Fibroblast of villous mesenchyme (primary cell): ENCODE measurements around the gene SPRR5. TPM values are rescaled to one million over a fixed set of nuclear protein-coding genes. Genes with fewer than 3 reads are reported as not detected.

ENCODE experiments used
- DNase-seq: peaks from one replicate; pipeline ENCODE4 v3.0.0-alpha.2; 2010; ENCODE audit warnings: low read depth
- H3K4me3 ChIP-seq: 2 replicates; pipeline ENCODE4 v1.5.1; 2011; ENCODE audit warnings: low read depth, mild to moderate bottlenecking, low read length
- small RNA-seq: library from RNA; depleted of rRNA; stranded (forward); fragments of <200 nt; gene quantifications from one replicate; pipeline ENCODE3, GENCODE V24; 2012
- total RNA-seq: library from RNA; depleted of rRNA; stranded (reverse); fragments of >200 nt; gene quantifications from 2 replicates; pipeline ENCODE4 v1.2.3, GENCODE V29; 2012
- TF ChIP-seq, protein P1 (sequence below): IDR thresholded peaks from 2 replicates; pipeline ENCODE4 v1.5.1; 2012; ENCODE audit warnings: low read depth, mild to moderate bottlenecking, low read length; ENCODE audit not compliant: insufficient read depth

SPRR5 gene
- total RNA-seq, 1 donor: not detected

- TF ChIP-seq, protein P1, sequence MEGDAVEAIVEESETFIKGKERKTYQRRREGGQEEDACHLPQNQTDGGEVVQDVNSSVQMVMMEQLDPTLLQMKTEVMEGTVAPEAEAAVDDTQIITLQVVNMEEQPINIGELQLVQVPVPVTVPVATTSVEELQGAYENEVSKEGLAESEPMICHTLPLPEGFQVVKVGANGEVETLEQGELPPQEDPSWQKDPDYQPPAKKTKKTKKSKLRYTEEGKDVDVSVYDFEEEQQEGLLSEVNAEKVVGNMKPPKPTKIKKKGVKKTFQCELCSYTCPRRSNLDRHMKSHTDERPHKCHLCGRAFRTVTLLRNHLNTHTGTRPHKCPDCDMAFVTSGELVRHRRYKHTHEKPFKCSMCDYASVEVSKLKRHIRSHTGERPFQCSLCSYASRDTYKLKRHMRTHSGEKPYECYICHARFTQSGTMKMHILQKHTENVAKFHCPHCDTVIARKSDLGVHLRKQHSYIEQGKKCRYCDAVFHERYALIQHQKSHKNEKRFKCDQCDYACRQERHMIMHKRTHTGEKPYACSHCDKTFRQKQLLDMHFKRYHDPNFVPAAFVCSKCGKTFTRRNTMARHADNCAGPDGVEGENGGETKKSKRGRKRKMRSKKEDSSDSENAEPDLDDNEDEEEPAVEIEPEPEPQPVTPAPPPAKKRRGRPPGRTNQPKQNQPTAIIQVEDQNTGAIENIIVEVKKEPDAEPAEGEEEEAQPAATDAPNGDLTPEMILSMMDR: no peak
- no peak overlapping the region for H3K4me3 ChIP-seq
- DNase-seq: no peak
Observed at GRCh38 chr1:152986578-152986977, 39.6 kb downstream of the SPRR5 start.

DNA sequence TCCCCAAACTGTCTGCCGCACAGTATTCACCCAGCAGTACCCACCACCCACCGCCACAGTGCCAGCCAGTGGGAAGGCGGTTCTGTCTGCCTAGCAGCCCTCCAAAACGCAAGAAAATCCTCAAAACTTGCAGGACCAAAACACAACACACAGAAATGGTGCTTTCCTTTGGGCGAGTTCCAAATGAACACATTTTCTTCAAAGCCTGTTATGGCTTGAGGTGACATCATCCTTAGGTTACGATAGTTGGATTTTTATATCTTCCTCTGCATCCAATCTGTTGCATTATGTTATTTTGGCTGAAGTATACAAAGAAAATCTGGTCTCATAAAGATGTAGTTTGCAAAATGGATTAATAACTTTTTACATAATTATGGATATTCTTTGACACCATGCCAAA lies 46.2 kb downstream of the SPRR5 start:
- TF ChIP-seq, protein P1: no peak
- H3K4me3 ChIP-seq: no peak overlapping the region
- DNase-seq: no peak

GRCh38 chr1:152995842-152996241 lies 48.8 kb downstream of the SPRR5 start:
- H3K4me3 ChIP-seq: no peak overlapping the region
- TF ChIP-seq, protein P1: no peak
- no peak for DNase-seq

GRCh38 chr1:152996633-152997400 lies 49.8 kb downstream of the SPRR5 start:
- no peak overlapping the region for H3K4me3 ChIP-seq
- no peak for DNase-seq
- TF ChIP-seq, protein P1: no peak

DNA sequence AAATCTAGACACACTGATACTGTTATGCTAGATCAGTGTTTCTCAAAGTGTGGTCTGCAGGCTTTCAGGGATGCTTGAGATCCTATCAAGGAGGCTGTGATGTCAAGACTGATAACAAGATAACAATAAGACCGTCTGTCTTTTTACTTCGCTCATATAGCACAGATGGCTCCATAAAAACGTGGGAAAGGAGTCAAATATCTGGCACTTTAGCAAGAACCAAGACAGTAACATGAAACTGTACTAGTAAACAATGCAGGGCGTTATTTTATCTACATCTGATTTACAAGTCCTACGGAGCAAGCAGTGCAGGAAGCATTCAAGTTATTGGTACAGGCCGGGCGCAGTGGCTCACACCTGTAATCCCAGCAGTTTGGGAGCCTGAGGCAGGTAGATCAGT lies 50.9 kb downstream of the SPRR5 start:
- TF ChIP-seq, protein P1: no peak
- DNase-seq: no peak
- H3K4me3 ChIP-seq: no peak overlapping the region

DNA sequence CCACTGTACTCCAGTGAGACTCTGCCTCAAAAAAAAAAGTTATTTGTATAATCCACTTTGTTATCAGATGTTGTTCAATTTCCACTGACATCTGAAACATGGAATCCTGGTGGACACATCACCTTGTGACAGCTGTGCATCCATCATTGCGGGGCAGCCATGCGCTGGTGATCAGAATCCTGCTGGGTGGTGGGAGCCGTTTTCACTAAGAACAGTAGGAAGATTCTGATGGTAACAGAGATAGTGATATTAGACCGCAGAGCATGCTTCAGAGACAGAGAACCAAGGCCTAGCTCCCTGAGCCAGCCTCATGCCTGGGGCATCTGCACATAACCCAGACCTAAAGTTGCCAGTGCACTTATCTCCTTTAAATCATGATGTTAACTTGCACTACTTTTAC lies 51.5 kb downstream of the SPRR5 start:
- DNase-seq: no peak
- H3K4me3 ChIP-seq: no peak overlapping the region
- TF ChIP-seq, protein P1: no peak

Small RNA genes within 50 kb of the gene (small RNA-seq; reads per million reads assigned to genes)
- gene SPRR1A: not detected

Other genes starting within 250 kb of the SPRR5 start
- gene LCE2A, start 248.9 kb upstream of the SPRR5 start, total RNA-seq: 0.43 TPM in 1 of 2 replicates, not detected in the other
- gene LCE4A, start 239.0 kb upstream of the SPRR5 start, total RNA-seq: not detected in 2 replicates
- gene KPRP, start 189.2 kb upstream of the SPRR5 start, total RNA-seq: not detected in 2 replicates
- gene LCE1F, start 172.1 kb upstream of the SPRR5 start, total RNA-seq: not detected in 2 replicates
- not detected in 2 replicates for gene LCE1E, start 160.9 kb upstream of the SPRR5 start, total RNA-seq
- gene LCE1D, start 150.5 kb upstream of the SPRR5 start, total RNA-seq: not detected in 2 replicates
- not detected in 2 replicates for gene LCE1C, start 140.6 kb upstream of the SPRR5 start, total RNA-seq
- gene LCE1B, start 135.2 kb upstream of the SPRR5 start, total RNA-seq: not detected in 2 replicates
- not detected in 2 replicates for gene LCE1A, start 119.7 kb upstream of the SPRR5 start, total RNA-seq
- not detected in 2 replicates for gene LCE6A, start 104.3 kb upstream of the SPRR5 start, total RNA-seq
- gene LCE7A, start 87.2 kb upstream of the SPRR5 start, total RNA-seq: not detected in 2 replicates
- gene SMCP, start 68.9 kb upstream of the SPRR5 start, total RNA-seq: not detected in 2 replicates
- not detected in 2 replicates for gene IVL, start 38.7 kb upstream of the SPRR5 start, total RNA-seq
- not detected in 2 replicates for gene SPRR4, start 23.4 kb downstream of the SPRR5 start, total RNA-seq
- not detected in 2 replicates for gene SPRR1A, start 36.9 kb downstream of the SPRR5 start, total RNA-seq
- not detected in 2 replicates for gene SPRR3, start 54.5 kb downstream of the SPRR5 start, total RNA-seq
- not detected in 2 replicates for gene SPRR1B, start 84.0 kb downstream of the SPRR5 start, total RNA-seq
- gene SPRR2D, start 93.9 kb downstream of the SPRR5 start, total RNA-seq: not detected in 2 replicates
- not detected in 2 replicates for gene SPRR2A, start 110.3 kb downstream of the SPRR5 start, total RNA-seq
- gene SPRR2B, start 124.4 kb downstream of the SPRR5 start, total RNA-seq: not detected in 2 replicates
- gene SPRR2E, start 147.3 kb downstream of the SPRR5 start, total RNA-seq: not detected in 2 replicates
- not detected in 2 replicates for gene SPRR2F, start 166.3 kb downstream of the SPRR5 start, total RNA-seq
- gene SPRR2G, start 203.7 kb downstream of the SPRR5 start, total RNA-seq: not detected in 2 replicates